NCI-H2171 treated with DMSO at 0.1 percent for 48 hours (cell line): ENCODE measurements around the gene TNFRSF8.
"Not testable (repeated sequence)": the region's sequence is repeated elsewhere in the genome, so short reads cannot be mapped to it uniquely, and the experiment has no call there.

Source experiments
- DNase-seq: peaks from one replicate; lab custom pipeline; 2025; lab: John Stamatoyannopoulos, UW

TNFRSF8 gene

GRCh38 chr1:12038356-12039163, 24.5 kb upstream of the TNFRSF8 start:
- no peak for DNase-seq

GRCh38 chr1:12039164-12039525, 24.0 kb upstream of the TNFRSF8 start:
- no peak for DNase-seq

- peak; percentile 30 for DNase-seq
Measured at GRCh38 chr1:12039824-12040456, 23.2 kb upstream of the TNFRSF8 start.

GRCh38 chr1:12040457-12041051, 22.5 kb upstream of the TNFRSF8 start:
- peak; percentile 97 for DNase-seq

- not testable (repeated sequence) for DNase-seq
Measured at GRCh38 chr1:12044187-12044877, 18.8 kb upstream of the TNFRSF8 start.

GRCh38 chr1:12046749-12047119, 16.4 kb upstream of the TNFRSF8 start:
- no peak for DNase-seq

- no peak for DNase-seq
Measured at GRCh38 chr1:12047120-12047876, 15.8 kb upstream of the TNFRSF8 start.

GRCh38 chr1:12048372-12048771, 14.7 kb upstream of the TNFRSF8 start:
- no peak for DNase-seq

GRCh38 chr1:12049616-12050015, 13.5 kb upstream of the TNFRSF8 start:
- no peak for DNase-seq

- DNase-seq: no peak
Measured at GRCh38 chr1:12051361-12051760, 11.7 kb upstream of the TNFRSF8 start.

GRCh38 chr1:12052008-12052573, 11.0 kb upstream of the TNFRSF8 start:
- no peak for DNase-seq

GRCh38 chr1:12052997-12053686, 10.0 kb upstream of the TNFRSF8 start:
- DNase-seq: no peak

- no peak for DNase-seq
Measured at GRCh38 chr1:12053752-12054548, 9.2 kb upstream of the TNFRSF8 start.

- DNase-seq: no peak
Measured at GRCh38 chr1:12055259-12055658, 7.8 kb upstream of the TNFRSF8 start.

GRCh38 chr1:12056331-12056841, 6.7 kb upstream of the TNFRSF8 start:
- no peak for DNase-seq

- DNase-seq: no peak
Measured at GRCh38 chr1:12057382-12057781, 5.7 kb upstream of the TNFRSF8 start.

GRCh38 chr1:12057940-12058687, 5.0 kb upstream of the TNFRSF8 start:
- no peak for DNase-seq

- peak; percentile 22 for DNase-seq
Measured at GRCh38 chr1:12059226-12059625, 3.9 kb upstream of the TNFRSF8 start.
